Liver (tissue), 9 donors: ENCODE measurements around the gene WDR48. TPM values are rescaled to one million over a fixed set of nuclear protein-coding genes. Genes with fewer than 3 reads are reported as not detected.
A peak's percentile ranks its signal among the peaks of the same experiment; 100 is the strongest.

ENCODE experiments used
- DNase-seq: peaks from one replicate; pipeline ENCODE4 v3.0.0-alpha.2; 2017; ENCODE audit warnings: low spot score
- H3K27ac ChIP-seq, 2 donors: one replicate each; pipeline ENCODE4 v1.7.0; 2013; ENCODE audit warnings: inconsistent platforms in 2 of 2, low read length in 2 of 2, control low read depth in 1 of 2, low read depth in 1 of 2, mild to moderate bottlenecking in 1 of 2
- H3K27me3 ChIP-seq, 4 donors: one replicate each; pipeline versions ENCODE4 v1.6.1 to v1.7.0; 2013; ENCODE audit warnings: low read length in 3 of 4, inconsistent platforms in 1 of 4, mild to moderate bottlenecking in 1 of 4, moderate library complexity in 1 of 4; ENCODE audit not compliant: control insufficient read depth in 4 of 4, insufficient read depth in 4 of 4
- H3K36me3 ChIP-seq, 4 donors: one replicate each; pipeline versions ENCODE4 v1.6.1 to v1.7.0; 2013; ENCODE audit warnings: low read length in 3 of 4, mild to moderate bottlenecking in 3 of 4, low read depth in 1 of 4, moderate library complexity in 1 of 4; ENCODE audit not compliant: control insufficient read depth in 4 of 4, insufficient read depth in 3 of 4
- H3K4me1 ChIP-seq, 4 donors: one replicate each; pipeline versions ENCODE4 v1.6.1 to v1.7.0; 2013; ENCODE audit warnings: low read length in 3 of 4, mild to moderate bottlenecking in 3 of 4, moderate library complexity in 1 of 4; ENCODE audit not compliant: control insufficient read depth in 4 of 4, insufficient read depth in 4 of 4
- H3K4me3 ChIP-seq, 3 donors: one replicate each; pipeline versions ENCODE4 v1.6.1 to v1.7.0; 2013; ENCODE audit warnings: low read length in 3 of 3, control low read depth in 1 of 3, low read depth in 1 of 3, mild to moderate bottlenecking in 1 of 3
- H3K9ac ChIP-seq, 2 donors: one replicate each; pipeline ENCODE4 v1.7.0; 2013; ENCODE audit warnings: low read length in 2 of 2, mild to moderate bottlenecking in 2 of 2, moderate library complexity in 2 of 2, control low read depth in 1 of 2, low read depth in 1 of 2
- H3K9me3 ChIP-seq, 4 donors: one replicate each; pipeline versions ENCODE4 v1.6.1 to v1.7.0; 2013; ENCODE audit warnings: low read length in 3 of 4; ENCODE audit not compliant: control insufficient read depth in 4 of 4
- EGR1 ChIP-seq, 2 donors: IDR thresholded peaks; 2 replicates each; pipeline ENCODE4 v1.6.1; 2016 to 2018; ENCODE audit warnings: antibody characterized with exemption in 2 of 2, low read depth in 2 of 2
- FOXA1 ChIP-seq: IDR thresholded peaks from 2 replicates; pipeline ENCODE4 v1.6.1; 2016; ENCODE audit warnings: antibody characterized with exemption
- FOXA2 ChIP-seq: IDR thresholded peaks from 2 replicates; pipeline ENCODE4 v1.6.1; 2016; ENCODE audit warnings: antibody characterized with exemption
- GABPA ChIP-seq, 2 donors: IDR thresholded peaks in 1 of 2; conservative IDR thresholded peaks in 1 of 2; 2 replicates each; pipeline ENCODE4 v1.6.1; 2016; ENCODE audit warnings: antibody characterized with exemption in 2 of 2, mild to moderate bottlenecking in 1 of 2, moderate library complexity in 1 of 2
- HNF4A ChIP-seq, 2 donors: conservative IDR thresholded peaks; 2 replicates each; pipeline ENCODE4 v1.6.1; 2016; ENCODE audit warnings: antibody characterized with exemption in 2 of 2, mild to moderate bottlenecking in 2 of 2
- HNF4G ChIP-seq: IDR thresholded peaks from 2 replicates; pipeline ENCODE4 v1.6.1; 2016; ENCODE audit warnings: antibody characterized with exemption
- JUND ChIP-seq, 2 donors: IDR thresholded peaks; 2 replicates each; pipeline ENCODE4 v1.6.1; 2016; ENCODE audit warnings: antibody characterized with exemption in 2 of 2
- NR2F2 ChIP-seq: IDR thresholded peaks from 2 replicates; pipeline ENCODE4 v1.6.1; 2016; ENCODE audit warnings: antibody characterized with exemption
- RAD21 ChIP-seq, 2 donors: IDR thresholded peaks; 2 replicates each; pipeline ENCODE4 v1.6.1; 2016; ENCODE audit warnings: antibody characterized with exemption in 2 of 2, mild to moderate bottlenecking in 2 of 2
- RXRA ChIP-seq, 2 donors: IDR thresholded peaks; 2 replicates each; pipeline ENCODE4 v1.6.1; 2017 to 2018; ENCODE audit warnings: antibody characterized with exemption in 2 of 2, mild to moderate bottlenecking in 1 of 2
- SP1 ChIP-seq: IDR thresholded peaks from 2 replicates; pipeline ENCODE4 v1.6.1; 2018; ENCODE audit warnings: antibody characterized with exemption, mild to moderate bottlenecking
- WGBS: extraction: QIAGEN DNeasy Blood & Tissue Kit; methylation state at CpG from one replicate; pipeline ENCODE4 v1.1.7; 2013; 5-methylcytosine and 5-hydroxymethylcytosine counted together
- polyA plus RNA-seq, 2 donors: library from polyadenylated mRNA; stranded (reverse) in 1 of 2; unstranded in 1 of 2; fragments of 200-250 nt in 1 of 2; fragments of >200 nt in 1 of 2; fragmentation: Nextera tagmentation in 1 of 2; extraction: Ambion mirVana in 1 of 2; gene quantifications; one replicate each; pipeline versions ENCODE4 v1.2.1 to v1.2.3, GENCODE V29; 2013 to 2015
- total RNA-seq, 2 donors: library from RNA; depleted of rRNA; stranded (reverse); fragments of >200 nt; gene quantifications; one replicate each; pipeline ENCODE4 v1.2.3, GENCODE V29; 2014
- TF ChIP-seq, protein P1 (sequence below): fragments of 150-350 bp; IDR thresholded peaks from 2 replicates; pipeline ENCODE4 v1.5.1; 2017; ENCODE audit warnings: improper control_type of control experiment, low read depth, low read length; ENCODE audit not compliant: missing input control
- TF ChIP-seq, protein P2 (sequence below): IDR thresholded peaks from 2 replicates; pipeline ENCODE4 v1.6.1; 2016; ENCODE audit warnings: antibody characterized with exemption
- TF ChIP-seq, protein P3 (sequence below): IDR thresholded peaks from 2 replicates; pipeline ENCODE4 v1.6.1; 2016; ENCODE audit warnings: antibody characterized with exemption, mild to moderate bottlenecking
- donor health status: healthy.
- donor health status: healthy.
- donor health status: healthy.
- donor health status: healthy.
- donor health status: healthy.

WDR48 gene
- total and polyA plus RNA-seq, 4 donors: 8.0 to 24.9 (median 16.5) TPM

DNA sequence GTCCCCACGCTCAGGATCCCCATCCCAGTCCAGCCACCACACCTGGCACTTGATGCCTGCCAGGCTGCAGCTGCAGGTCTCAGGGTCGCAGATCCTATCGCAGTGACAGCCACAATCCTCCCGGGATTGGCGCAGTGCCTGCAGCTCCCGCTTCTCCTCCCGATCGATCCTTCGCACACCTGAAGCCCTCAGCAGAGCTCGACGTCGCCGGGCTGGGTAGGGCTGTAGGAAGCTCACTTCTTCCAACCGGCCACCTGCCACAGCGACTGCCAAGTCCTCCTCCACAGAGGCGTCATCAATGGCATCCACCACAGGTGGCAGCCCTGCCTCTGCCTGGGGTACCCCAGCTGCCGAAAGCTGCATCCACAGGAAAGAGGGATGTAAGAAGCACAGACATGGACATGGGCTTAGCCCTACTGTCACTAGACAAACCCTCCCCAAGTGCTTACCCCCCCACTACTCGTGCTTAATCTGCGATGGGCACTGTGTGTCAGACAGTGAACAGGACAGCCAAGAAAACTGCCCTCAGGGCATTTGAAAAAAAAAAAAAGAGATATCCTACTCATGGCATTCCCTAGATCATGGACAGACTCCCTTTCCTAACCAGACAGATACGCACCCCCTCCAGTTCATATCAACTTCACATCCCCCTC is 92.4 kb downstream of the WDR48 start (continued):
- TF ChIP-seq, protein P1, sequence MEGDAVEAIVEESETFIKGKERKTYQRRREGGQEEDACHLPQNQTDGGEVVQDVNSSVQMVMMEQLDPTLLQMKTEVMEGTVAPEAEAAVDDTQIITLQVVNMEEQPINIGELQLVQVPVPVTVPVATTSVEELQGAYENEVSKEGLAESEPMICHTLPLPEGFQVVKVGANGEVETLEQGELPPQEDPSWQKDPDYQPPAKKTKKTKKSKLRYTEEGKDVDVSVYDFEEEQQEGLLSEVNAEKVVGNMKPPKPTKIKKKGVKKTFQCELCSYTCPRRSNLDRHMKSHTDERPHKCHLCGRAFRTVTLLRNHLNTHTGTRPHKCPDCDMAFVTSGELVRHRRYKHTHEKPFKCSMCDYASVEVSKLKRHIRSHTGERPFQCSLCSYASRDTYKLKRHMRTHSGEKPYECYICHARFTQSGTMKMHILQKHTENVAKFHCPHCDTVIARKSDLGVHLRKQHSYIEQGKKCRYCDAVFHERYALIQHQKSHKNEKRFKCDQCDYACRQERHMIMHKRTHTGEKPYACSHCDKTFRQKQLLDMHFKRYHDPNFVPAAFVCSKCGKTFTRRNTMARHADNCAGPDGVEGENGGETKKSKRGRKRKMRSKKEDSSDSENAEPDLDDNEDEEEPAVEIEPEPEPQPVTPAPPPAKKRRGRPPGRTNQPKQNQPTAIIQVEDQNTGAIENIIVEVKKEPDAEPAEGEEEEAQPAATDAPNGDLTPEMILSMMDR: no peak
- TF ChIP-seq, protein P2, sequence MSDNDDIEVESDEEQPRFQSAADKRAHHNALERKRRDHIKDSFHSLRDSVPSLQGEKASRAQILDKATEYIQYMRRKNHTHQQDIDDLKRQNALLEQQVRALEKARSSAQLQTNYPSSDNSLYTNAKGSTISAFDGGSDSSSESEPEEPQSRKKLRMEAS: no peak
- no peak for TF ChIP-seq RXRA (IDR thresholded peaks at IDR 0.05)
- no peak for TF ChIP-seq HNF4A (conservative IDR thresholded peaks at IDR 0.05)
- TF ChIP-seq GABPA (IDR thresholded peaks at IDR 0.05 in 1 of 2, conservative IDR thresholded peaks at IDR 0.05 in 1 of 2): no peak

DNA sequence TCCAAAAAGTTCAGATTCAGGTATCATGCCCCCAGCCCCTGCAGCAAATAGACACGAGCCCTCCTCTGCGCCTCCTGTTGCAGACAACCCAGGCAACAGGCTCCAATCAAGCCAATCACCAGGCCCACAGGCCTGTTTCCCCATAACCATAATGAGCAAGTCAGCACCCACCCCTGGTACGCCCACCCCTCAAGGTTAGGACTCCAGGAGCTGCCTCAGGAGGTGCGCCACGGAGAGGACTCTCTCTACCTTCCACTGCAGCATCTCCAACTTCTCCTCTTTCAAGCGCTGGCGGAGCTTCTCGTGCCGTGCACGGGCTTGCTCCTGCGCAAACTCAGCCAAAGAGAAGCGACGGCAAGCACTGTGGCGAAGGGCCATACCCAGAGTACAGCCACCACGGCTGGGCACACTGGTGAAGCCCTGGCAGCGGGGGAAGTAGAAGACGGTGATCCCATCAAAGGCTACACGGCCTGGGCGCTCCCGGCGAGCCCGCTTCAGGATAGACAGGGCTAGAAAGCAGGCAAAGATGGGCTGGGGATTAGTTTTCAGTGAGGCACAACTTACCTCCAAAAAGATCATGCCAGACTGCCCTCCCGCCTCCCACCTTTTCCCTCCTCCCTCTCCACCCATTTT is 93.0 kb downstream of the WDR48 start:
- 96% methylated on average over 23 of the region's 23 CpGs for WGBS
- H3K4me1 ChIP-seq: peaks cover 22 to 62% (median 51%) of the 10 kb centered on the region in 4 donors
- H3K9ac ChIP-seq: no peak overlapping the region
- no peaks in the 10 kb centered on the region for H3K27me3 ChIP-seq
- no peak overlapping the region for H3K27ac ChIP-seq
- H3K4me3 ChIP-seq: no peak overlapping the region
- TF ChIP-seq RAD21 (IDR thresholded peaks at IDR 0.05) (no peak), FOXA2 (no peak), FOXA1 (no peak), EGR1 (IDR thresholded peaks at IDR 0.05; ENCODE audit: low read depth in 2 of 2) (no peak), HNF4G (no peak), SP1 (no peak), RXRA (IDR thresholded peaks at IDR 0.05) (no peak), GABPA (IDR thresholded peaks at IDR 0.05 in 1 of 2, conservative IDR thresholded peaks at IDR 0.05 in 1 of 2) (no peak), NR2F2 (no peak), JUND (IDR thresholded peaks at IDR 0.05) (no peak)
- TF ChIP-seq, protein P2: no peak
- TF ChIP-seq, protein P3, sequence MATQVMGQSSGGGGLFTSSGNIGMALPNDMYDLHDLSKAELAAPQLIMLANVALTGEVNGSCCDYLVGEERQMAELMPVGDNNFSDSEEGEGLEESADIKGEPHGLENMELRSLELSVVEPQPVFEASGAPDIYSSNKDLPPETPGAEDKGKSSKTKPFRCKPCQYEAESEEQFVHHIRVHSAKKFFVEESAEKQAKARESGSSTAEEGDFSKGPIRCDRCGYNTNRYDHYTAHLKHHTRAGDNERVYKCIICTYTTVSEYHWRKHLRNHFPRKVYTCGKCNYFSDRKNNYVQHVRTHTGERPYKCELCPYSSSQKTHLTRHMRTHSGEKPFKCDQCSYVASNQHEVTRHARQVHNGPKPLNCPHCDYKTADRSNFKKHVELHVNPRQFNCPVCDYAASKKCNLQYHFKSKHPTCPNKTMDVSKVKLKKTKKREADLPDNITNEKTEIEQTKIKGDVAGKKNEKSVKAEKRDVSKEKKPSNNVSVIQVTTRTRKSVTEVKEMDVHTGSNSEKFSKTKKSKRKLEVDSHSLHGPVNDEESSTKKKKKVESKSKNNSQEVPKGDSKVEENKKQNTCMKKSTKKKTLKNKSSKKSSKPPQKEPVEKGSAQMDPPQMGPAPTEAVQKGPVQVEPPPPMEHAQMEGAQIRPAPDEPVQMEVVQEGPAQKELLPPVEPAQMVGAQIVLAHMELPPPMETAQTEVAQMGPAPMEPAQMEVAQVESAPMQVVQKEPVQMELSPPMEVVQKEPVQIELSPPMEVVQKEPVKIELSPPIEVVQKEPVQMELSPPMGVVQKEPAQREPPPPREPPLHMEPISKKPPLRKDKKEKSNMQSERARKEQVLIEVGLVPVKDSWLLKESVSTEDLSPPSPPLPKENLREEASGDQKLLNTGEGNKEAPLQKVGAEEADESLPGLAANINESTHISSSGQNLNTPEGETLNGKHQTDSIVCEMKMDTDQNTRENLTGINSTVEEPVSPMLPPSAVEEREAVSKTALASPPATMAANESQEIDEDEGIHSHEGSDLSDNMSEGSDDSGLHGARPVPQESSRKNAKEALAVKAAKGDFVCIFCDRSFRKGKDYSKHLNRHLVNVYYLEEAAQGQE: no peak
- TF ChIP-seq, protein P1: no peak
- peaks cover 22 to 57% (median 49%) of the 10 kb centered on the region in 4 donors for H3K36me3 ChIP-seq
- peak; percentile 23 for DNase-seq
- no peaks in the 10 kb centered on the region for H3K9me3 ChIP-seq
